Kidney (tissue), 14 donors: ENCODE measurements around the gene LRBA. TPM values are rescaled to one million over a fixed set of nuclear protein-coding genes. Genes with fewer than 3 reads are reported as not detected.

Experiments used
- DNase-seq, 5 donors: peaks; one replicate each; pipeline ENCODE4 v3.0.0-alpha.2; 2013 to 2020
- FAIRE-seq: peaks from 2 replicates; lab custom pipeline; 2012; peaks lifted over from hg19 to GRCh38; lab: Jason Lieb, UNC
- H3K27ac ChIP-seq, 2 donors: one replicate each; pipeline ENCODE4 v1.7.0; 2013; ENCODE audit warnings: low read depth in 2 of 2, low read length in 2 of 2, inconsistent platforms in 1 of 2
- H3K27me3 ChIP-seq: one replicate; pipeline ENCODE4 v1.7.1; 2013; ENCODE audit warnings: low read length, inconsistent platforms; ENCODE audit not compliant: control insufficient read depth, insufficient read depth
- H3K36me3 ChIP-seq, 3 donors: one replicate each; pipeline versions ENCODE4 v1.7.0 to v1.7.1; 2013; ENCODE audit warnings: low read length in 3 of 3, control low read depth in 1 of 3, inconsistent platforms in 1 of 3; ENCODE audit not compliant: insufficient read depth in 3 of 3, control insufficient read depth in 2 of 3
- H3K4me1 ChIP-seq, 3 donors: one replicate each; pipeline versions ENCODE4 v1.7.0 to v1.7.1; 2013; ENCODE audit warnings: low read length in 3 of 3, inconsistent platforms in 1 of 3, low read depth in 1 of 3; ENCODE audit not compliant: control insufficient read depth in 2 of 3, insufficient read depth in 2 of 3
- H3K4me3 ChIP-seq, 3 donors: one replicate each; pipeline versions ENCODE4 v1.7.0 to v1.8.1; 2013; ENCODE audit warnings: low read length in 3 of 3, control low read depth in 1 of 3, inconsistent platforms in 1 of 3
- H3K9ac ChIP-seq, 3 donors: one replicate each; pipeline versions ENCODE4 v1.7.0 to v1.7.1; 2013; ENCODE audit warnings: low read length in 3 of 3, control low read depth in 1 of 3, inconsistent platforms in 1 of 3
- H3K9me3 ChIP-seq, 3 donors: one replicate each; pipeline versions ENCODE4 v1.7.0 to v1.7.1; 2013; ENCODE audit warnings: low read length in 3 of 3, control low read depth in 1 of 3, inconsistent platforms in 1 of 3; ENCODE audit not compliant: control insufficient read depth in 2 of 3, insufficient read depth in 1 of 3
- CTCF ChIP-seq: IDR thresholded peaks from 3 replicates; pipeline ENCODE4 v1.5.1; 2012; ENCODE audit warnings: mild to moderate bottlenecking, moderate library complexity, borderline replicate concordance; ENCODE audit not compliant: insufficient read depth; ENCODE audit errors: extremely low read depth
- intact Hi-C: fragments of 100-400 bp; cut with DNase I; formaldehyde crosslinking; loops from one replicate; pipeline ENCODE4 v1.11.1; 2022
- polyA plus RNA-seq: library from polyadenylated mRNA; stranded (reverse); fragments of 350-450 nt; fragmentation: Illumina TruSeq; extraction: RNeasy Lipid Tissue Mini Kit (QIAGEN cat#74804); gene quantifications from one replicate; pipeline ENCODE4 v1.2.3, GENCODE V29; 2014; ENCODE audit warnings: low read depth, low replicate concordance; ENCODE audit not compliant: insufficient read depth
- total RNA-seq: library from RNA; stranded (reverse); fragmentation: NEBNext Ultra II Directional; extraction: Animal tissue kit (Norgen Biotek cat#: 25700); gene quantifications from one replicate; pipeline ENCODE4 v1.2.1, GENCODE V29; 2021
- donor health status: control.
- donor health status: control.
- donor health status: control.
- donor health status: control.
- donor health status: control.
- donor health status: DM: yes; HTN: yes; CAD: no.
- donor health status: Normal renal cell carcinoma (clear cell type).

The LRBA gene
- total and polyA plus RNA-seq, 2 donors from 2014 or later: 20.3 to 76.7 TPM

DNA sequence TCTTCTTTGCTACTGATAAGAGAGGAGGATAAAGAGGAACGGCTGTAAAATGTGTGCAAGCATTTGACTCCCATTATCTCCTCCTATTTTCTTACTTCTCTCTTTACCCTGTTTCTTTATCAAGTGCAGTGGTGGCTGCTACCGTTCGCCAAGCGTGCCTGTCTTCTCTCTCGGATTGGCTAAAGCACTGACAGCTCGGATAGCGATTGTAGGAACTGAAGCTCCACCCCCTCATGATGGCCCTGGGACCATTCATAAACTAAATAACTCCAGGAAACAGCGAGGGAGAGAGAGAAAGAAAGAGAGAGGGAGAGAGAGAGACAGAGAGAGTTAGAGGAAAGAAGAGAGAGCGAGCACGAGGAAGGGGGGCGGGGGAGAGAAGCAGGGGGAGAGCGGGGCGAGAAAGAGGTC lies 433.4 kb downstream of the LRBA start:
- Histone ChIP-seq H3K4me1 (no peaks in the 10 kb centered on the region), H3K9ac (no peak overlapping the region), H3K27me3 (peaks cover 56% of the 10 kb centered on the region), H3K36me3 (no peaks in the 10 kb centered on the region), H3K27ac (no peak overlapping the region), H3K4me3 (no peak overlapping the region), H3K9me3 (no peaks in the 10 kb centered on the region)
- no peak for TF ChIP-seq CTCF
- DNase-seq: peak in 4 of 5 donors; percentile 59 to 79 (median 70)
- no peak for FAIRE-seq
- intact Hi-C loops: no loop called here

DNA sequence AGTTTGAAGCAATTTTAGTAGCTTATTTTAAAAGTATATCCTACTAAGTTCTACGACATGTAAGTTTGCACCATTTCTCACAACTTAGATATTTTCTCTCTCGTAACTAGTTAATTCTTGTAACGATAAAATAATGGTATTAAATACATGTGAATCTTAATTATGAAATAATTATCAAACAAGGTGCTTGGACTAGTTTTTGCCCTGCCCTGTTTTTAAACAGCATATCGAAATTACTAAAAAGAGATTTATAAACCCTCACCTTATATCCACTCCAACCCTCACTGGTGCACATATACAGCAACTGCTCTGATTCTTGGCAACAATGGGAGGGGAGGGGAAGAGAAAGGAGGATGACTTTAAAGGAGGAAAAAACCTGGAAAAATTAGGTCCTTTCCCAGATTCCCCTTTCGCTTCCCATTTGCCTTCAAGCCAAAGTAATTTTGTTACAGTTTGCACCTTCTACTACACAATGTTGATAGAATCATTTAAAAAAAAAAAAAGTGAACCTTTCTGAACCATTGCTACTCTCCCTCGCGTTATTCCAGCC lies 434.0 kb downstream of the LRBA start:
- no peaks in the 10 kb centered on the region for H3K9me3 ChIP-seq
- intact Hi-C loops: no loop called here

DNA sequence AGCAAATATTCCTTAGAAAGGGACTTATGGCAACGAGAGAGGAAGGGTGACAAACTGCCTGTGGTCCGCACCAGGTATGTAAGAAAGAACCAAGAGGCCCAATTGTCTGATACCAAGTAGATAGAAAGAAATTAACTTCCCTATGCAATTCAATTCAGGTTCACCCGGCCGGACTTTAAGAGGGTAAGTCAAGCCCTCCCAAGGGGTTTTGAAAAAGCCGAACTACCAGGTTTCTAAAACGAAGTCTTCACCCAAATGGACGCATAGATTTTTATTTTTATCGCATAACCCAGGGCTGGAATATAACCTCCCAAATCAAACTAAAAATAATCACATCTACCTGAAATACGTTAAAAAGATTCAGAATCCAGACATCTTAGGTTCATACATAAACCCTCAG lies 434.8 kb downstream of the LRBA start:
- Histone ChIP-seq H3K27me3 (peaks cover 50% of the 10 kb centered on the region), H3K4me1 (no peaks in the 10 kb centered on the region), H3K36me3 (no peaks in the 10 kb centered on the region), H3K9ac (no peak overlapping the region), H3K27ac (no peak overlapping the region), H3K9me3 (no peaks in the 10 kb centered on the region), H3K4me3 (peak overlapping the region in 1 of 3 donors; percentile 55)
- intact Hi-C loops: no loop called here
- TF ChIP-seq CTCF: no peak
- DNase-seq (peak in 1 of 5 donors; percentile 62), FAIRE-seq (no peak)

More for the DNA sequence above, 434.0 kb downstream of the LRBA start:
- peaks cover 56% of the 10 kb centered on the region for H3K27me3 ChIP-seq
- DNase-seq (peak in 1 of 5 donors; percentile 12), FAIRE-seq (no peak)
- H3K4me3 ChIP-seq: no peak overlapping the region
- no peak for TF ChIP-seq CTCF
- no peaks in the 10 kb centered on the region for H3K36me3 ChIP-seq
- no peak overlapping the region for H3K9ac ChIP-seq
- no peak overlapping the region for H3K27ac ChIP-seq
- H3K4me1 ChIP-seq: no peaks in the 10 kb centered on the region
